HepG2 (cell line): ENCODE results near the gene SMIM43. TPM values are rescaled to one million over a fixed set of nuclear protein-coding genes. Genes with fewer than 3 reads are reported as not detected.

Experiments
- ATM ChIP-seq: fragments of 450-650 bp; IDR thresholded peaks from 2 replicates; pipeline ENCODE4 v1.7.1; 2017; ENCODE audit warnings: mild to moderate bottlenecking, borderline replicate concordance
- BHLHE40 ChIP-seq: IDR thresholded peaks from 2 replicates; pipeline ENCODE4 v1.6.1; 2011; ENCODE audit warnings: low read length, improper control_type of control experiment
- GABPA ChIP-seq, 2 experiments: IDR thresholded peaks; 2 replicates each; pipeline ENCODE4 v1.6.1; 2011 to 2016; ENCODE audit warnings: low read depth in 2 of 2, low read length in 1 of 2, missing biosample characterization in 1 of 2, missing genetic modification characterization in 1 of 2
- GABPB1 ChIP-seq: IDR thresholded peaks from 2 replicates; pipeline ENCODE4 v1.6.1; 2016; ENCODE audit warnings: mild to moderate bottlenecking, missing genetic modification reagents, moderate library complexity, missing compliant biosample characterization
- HDAC2 ChIP-seq: sonication (generic); formaldehyde crosslinking; IDR thresholded peaks from 2 replicates; pipeline ENCODE4 v1.4.0; 2020; ENCODE audit warnings: missing genetic modification reagents
- HDAC6 ChIP-seq: fragments of 200-600 bp; sonication (generic); IDR thresholded peaks from 2 replicates; pipeline ENCODE4 v1.7.0; 2017; ENCODE audit warnings: mild to moderate bottlenecking, antibody characterized with exemption, low read length, low read depth
- PAF1 ChIP-seq: IDR thresholded peaks from 2 replicates; pipeline ENCODE4 v1.6.1; 2016; ENCODE audit warnings: missing genetic modification reagents, missing compliant biosample characterization
- PCBP1 ChIP-seq: fragments of 200-400 bp; formaldehyde crosslinking; IDR thresholded peaks from 2 replicates; pipeline ENCODE4 v1.6.1; 2017; ENCODE audit warnings: mild to moderate bottlenecking, low read depth, low read length, borderline replicate concordance
- SP5 ChIP-seq: IDR thresholded peaks from 2 replicates; pipeline ENCODE4 v1.6.1; 2016; ENCODE audit warnings: low read depth, borderline replicate concordance
- TEAD3 ChIP-seq: optimal IDR thresholded peaks from 2 replicates; pipeline ENCODE3; 2016; ENCODE audit warnings: borderline replicate concordance
- ZBTB7B ChIP-seq: sonication (generic); formaldehyde crosslinking; IDR thresholded peaks from 2 replicates; pipeline ENCODE4 v1.4.0; 2020; ENCODE audit warnings: missing genetic modification reagents
- ZNF570 ChIP-seq: sonication (generic); formaldehyde crosslinking; IDR thresholded peaks from 2 replicates; pipeline ENCODE4 v1.4.0; 2020; ENCODE audit warnings: mild to moderate bottlenecking, missing genetic modification reagents, borderline replicate concordance
- ZNF572 ChIP-seq: sonication (generic); formaldehyde crosslinking; IDR thresholded peaks from 2 replicates; pipeline ENCODE4 v1.5.1; 2020; ENCODE audit warnings: mild to moderate bottlenecking, missing genetic modification reagents
- polyA plus RNA-seq, 8 experiments: library from polyadenylated mRNA; depleted of rRNA in 3 of 8; stranded (reverse) in 7 of 8; unstranded in 1 of 8; fragments of >200 nt; fragmentation: Illumina TruSeq in 4 of 8; extraction: Trizol in 4 of 8; gene quantifications; 2 replicates each; pipeline versions ENCODE4 v1.2.1 to v1.2.3, GENCODE V29; 2011 to 2016; ENCODE audit warnings: low read depth in 4 of 8, missing spikeins in 1 of 8, mixed read lengths in 1 of 8; ENCODE audit not compliant: insufficient read depth in 1 of 8
- total RNA-seq, 5 experiments: library from RNA; depleted of rRNA; stranded (reverse); fragments of >200 nt; fragmentation: Illumina TruSeq; extraction: Trizol; gene quantifications; 2 replicates each; pipeline ENCODE4 v1.2.3, GENCODE V29; 2016; ENCODE audit warnings: low read depth in 1 of 5
- TF ChIP-seq, protein P1 (sequence below): sonication (generic); formaldehyde crosslinking; IDR thresholded peaks from 2 replicates; pipeline ENCODE4 v1.5.1; 2020; ENCODE audit warnings: mild to moderate bottlenecking, missing genetic modification reagents, moderate library complexity
- TF ChIP-seq, protein P2 (sequence below): IDR thresholded peaks from 2 replicates; pipeline ENCODE4 v1.6.1; 2016; ENCODE audit warnings: missing compliant biosample characterization, missing genetic modification reagents, borderline replicate concordance
- TF ChIP-seq, protein P3 (sequence below): sonication (generic); formaldehyde crosslinking; IDR thresholded peaks from 2 replicates; pipeline ENCODE4 v1.4.0; 2020; ENCODE audit warnings: missing genetic modification reagents

Gene SMIM43
- total and polyA plus RNA-seq, 2 of the 13 experiments (the other 11 are each of a cell fraction or from before 2014, with no cell fraction given), result not detected

DNA sequence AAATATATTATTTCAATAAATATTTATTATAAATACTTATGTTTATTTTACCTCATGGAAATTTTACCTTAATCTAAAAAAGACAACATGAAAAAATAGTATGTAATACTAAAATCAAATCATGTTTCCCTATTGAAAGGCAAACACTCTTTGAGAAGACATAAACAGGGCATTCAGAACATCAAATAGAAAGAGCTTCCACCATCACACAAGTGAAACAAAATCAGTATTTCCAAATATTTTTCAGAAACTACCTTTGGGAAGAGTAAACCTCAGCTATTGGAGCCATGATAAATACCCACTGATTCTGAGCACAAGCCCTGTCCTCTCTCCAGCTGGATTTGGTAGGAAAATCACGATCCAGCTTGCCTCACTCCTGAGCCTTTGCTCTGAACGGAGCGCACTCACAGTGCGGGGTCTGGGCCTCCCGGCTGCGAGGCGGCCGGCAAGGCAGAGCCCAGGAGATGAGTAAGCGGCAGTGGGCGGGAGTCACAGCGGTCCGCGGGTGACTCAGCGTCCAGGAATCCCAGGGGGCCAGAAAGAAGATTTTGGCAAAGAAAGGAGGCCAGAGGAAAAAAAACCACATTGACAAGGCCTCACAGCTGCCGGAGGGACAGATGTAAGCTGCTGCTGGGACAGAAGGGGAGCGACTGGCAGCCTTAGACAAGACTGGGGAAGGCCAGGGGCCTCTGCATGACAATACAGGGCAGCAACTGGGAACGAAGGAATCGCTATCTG, 53.5 kb downstream of the SMIM43 start (continued):
- TF ChIP-seq, protein P1, sequence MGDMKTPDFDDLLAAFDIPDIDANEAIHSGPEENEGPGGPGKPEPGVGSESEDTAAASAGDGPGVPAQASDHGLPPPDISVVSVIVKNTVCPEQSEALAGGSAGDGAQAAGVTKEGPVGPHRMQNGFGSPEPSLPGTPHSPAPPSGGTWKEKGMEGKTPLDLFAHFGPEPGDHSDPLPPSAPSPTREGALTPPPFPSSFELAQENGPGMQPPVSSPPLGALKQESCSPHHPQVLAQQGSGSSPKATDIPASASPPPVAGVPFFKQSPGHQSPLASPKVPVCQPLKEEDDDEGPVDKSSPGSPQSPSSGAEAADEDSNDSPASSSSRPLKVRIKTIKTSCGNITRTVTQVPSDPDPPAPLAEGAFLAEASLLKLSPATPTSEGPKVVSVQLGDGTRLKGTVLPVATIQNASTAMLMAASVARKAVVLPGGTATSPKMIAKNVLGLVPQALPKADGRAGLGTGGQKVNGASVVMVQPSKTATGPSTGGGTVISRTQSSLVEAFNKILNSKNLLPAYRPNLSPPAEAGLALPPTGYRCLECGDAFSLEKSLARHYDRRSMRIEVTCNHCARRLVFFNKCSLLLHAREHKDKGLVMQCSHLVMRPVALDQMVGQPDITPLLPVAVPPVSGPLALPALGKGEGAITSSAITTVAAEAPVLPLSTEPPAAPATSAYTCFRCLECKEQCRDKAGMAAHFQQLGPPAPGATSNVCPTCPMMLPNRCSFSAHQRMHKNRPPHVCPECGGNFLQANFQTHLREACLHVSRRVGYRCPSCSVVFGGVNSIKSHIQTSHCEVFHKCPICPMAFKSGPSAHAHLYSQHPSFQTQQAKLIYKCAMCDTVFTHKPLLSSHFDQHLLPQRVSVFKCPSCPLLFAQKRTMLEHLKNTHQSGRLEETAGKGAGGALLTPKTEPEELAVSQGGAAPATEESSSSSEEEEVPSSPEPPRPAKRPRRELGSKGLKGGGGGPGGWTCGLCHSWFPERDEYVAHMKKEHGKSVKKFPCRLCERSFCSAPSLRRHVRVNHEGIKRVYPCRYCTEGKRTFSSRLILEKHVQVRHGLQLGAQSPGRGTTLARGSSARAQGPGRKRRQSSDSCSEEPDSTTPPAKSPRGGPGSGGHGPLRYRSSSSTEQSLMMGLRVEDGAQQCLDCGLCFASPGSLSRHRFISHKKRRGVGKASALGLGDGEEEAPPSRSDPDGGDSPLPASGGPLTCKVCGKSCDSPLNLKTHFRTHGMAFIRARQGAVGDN (CRISPR knock-in tag), result peak; percentile 62
- TF ChIP-seq SP5, result peak; percentile 69; the same call in 1 of the 2 replicates
- TF ChIP-seq ATM, result no peak
- TF ChIP-seq HDAC2 (CRISPR knock-in tag), result 0 out of 2 replicates have a peak, but pooled peaks have one; percentile 44
- TF ChIP-seq, protein P2, sequence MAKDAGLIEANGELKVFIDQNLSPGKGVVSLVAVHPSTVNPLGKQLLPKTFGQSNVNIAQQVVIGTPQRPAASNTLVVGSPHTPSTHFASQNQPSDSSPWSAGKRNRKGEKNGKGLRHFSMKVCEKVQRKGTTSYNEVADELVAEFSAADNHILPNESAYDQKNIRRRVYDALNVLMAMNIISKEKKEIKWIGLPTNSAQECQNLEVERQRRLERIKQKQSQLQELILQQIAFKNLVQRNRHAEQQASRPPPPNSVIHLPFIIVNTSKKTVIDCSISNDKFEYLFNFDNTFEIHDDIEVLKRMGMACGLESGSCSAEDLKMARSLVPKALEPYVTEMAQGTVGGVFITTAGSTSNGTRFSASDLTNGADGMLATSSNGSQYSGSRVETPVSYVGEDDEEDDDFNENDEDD (CRISPR knock-in tag), result peak; percentile 28; the same call in 1 of the 2 replicates
- peak; percentile 57; the same call in 1 of the 2 replicates for TF ChIP-seq ZBTB7B (CRISPR knock-in tag)
- peak; percentile 20; the same call in 1 of the 2 replicates for TF ChIP-seq GABPB1 (CRISPR knock-in tag)
- no peak for TF ChIP-seq HDAC6
- no peak for TF ChIP-seq ZNF570 (CRISPR knock-in tag)
- TF ChIP-seq BHLHE40, result 0 out of 2 replicates have a peak, but pooled peaks have one; percentile 4
- peak; percentile 78 for TF ChIP-seq TEAD3 (CRISPR knock-in tag)
- TF ChIP-seq, protein P3, sequence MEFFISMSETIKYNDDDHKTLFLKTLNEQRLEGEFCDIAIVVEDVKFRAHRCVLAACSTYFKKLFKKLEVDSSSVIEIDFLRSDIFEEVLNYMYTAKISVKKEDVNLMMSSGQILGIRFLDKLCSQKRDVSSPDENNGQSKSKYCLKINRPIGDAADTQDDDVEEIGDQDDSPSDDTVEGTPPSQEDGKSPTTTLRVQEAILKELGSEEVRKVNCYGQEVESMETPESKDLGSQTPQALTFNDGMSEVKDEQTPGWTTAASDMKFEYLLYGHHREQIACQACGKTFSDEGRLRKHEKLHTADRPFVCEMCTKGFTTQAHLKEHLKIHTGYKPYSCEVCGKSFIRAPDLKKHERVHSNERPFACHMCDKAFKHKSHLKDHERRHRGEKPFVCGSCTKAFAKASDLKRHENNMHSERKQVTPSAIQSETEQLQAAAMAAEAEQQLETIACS (CRISPR knock-in tag), result no peak
- peak; percentile 69; the same call in 1 of the 2 replicates for TF ChIP-seq ZNF572 (CRISPR knock-in tag)
- no peak for TF ChIP-seq PCBP1
- no peak for TF ChIP-seq PAF1
- no peak for TF ChIP-seq GABPA (IDR thresholded peaks at IDR 0.05; ENCODE audit: low read depth, low read length)
- no peak for TF ChIP-seq GABPA (CRISPR knock-in tag; IDR thresholded peaks at IDR 0.05; ENCODE audit: low read depth)
- TF ChIP-seq, all 625 proteins: peak for 57
